Superior temporal gyrus (tissue), 1 donor: ENCODE data around the gene ZNF417.
"Not testable (repeated sequence)": the region's sequence is repeated elsewhere in the genome, so short reads cannot be mapped to it uniquely, and the experiment has no call there.

Experiments used
- DNase-seq: peaks from one replicate; pipeline ENCODE4 v3.0.0-alpha.2; 2016; ENCODE audit errors: extremely low spot score

Gene ZNF417

DNA sequence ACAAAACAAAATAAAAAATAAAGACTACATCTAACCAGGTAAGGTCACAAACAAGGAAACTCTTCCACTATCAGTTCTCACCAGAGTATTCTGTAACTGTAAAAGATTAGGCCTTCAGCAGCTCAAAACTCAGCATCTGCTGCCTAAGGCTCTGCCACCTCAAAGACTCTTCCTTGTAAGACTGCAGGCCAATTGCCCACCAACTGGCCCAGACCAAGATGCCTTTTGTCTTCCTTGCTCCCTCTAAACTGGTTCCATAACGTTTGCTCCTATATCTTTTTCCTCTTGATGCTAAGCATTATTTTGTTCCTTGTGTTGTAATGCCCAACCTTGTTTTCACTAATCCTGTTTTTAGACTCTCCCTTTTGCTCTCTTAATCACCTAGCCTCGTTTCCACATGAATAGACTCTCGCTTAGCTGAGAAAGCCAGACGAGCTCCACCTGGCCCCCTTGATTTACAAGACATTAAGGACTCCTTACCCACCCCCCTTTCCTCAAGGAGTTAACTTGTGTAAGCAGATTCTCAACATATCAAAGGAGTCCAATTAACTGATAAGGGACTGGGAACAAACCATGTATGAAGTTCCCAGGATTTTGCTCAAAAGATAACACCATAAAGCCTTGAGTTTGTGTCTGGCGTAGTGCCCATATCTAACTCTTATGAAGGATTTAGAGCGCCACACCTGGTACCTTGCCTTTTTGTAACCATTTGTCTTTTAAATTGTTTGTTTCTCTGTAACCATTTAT lies 29.0 kb downstream of the ZNF417 start:
- no peak for DNase-seq

DNA sequence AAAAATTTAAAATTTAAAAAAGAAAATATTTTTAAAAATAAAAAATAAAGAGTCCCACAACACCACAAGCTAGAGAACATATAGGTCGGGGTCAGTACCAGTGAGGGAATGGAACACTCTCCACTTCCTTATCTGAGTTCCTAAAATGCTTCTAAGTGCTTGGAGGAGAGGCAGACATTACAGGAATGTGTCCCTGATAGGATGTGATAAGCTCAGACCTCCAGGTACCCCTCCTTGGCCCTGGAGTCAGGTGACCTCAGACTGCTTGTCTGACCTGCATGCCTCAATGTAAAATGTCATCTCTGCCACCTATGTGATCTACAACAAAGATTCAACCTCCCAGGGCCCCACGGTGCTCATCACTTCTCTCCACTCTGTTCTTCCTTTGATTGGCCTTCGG lies 30.3 kb downstream of the ZNF417 start:
- no peak for DNase-seq

DNA sequence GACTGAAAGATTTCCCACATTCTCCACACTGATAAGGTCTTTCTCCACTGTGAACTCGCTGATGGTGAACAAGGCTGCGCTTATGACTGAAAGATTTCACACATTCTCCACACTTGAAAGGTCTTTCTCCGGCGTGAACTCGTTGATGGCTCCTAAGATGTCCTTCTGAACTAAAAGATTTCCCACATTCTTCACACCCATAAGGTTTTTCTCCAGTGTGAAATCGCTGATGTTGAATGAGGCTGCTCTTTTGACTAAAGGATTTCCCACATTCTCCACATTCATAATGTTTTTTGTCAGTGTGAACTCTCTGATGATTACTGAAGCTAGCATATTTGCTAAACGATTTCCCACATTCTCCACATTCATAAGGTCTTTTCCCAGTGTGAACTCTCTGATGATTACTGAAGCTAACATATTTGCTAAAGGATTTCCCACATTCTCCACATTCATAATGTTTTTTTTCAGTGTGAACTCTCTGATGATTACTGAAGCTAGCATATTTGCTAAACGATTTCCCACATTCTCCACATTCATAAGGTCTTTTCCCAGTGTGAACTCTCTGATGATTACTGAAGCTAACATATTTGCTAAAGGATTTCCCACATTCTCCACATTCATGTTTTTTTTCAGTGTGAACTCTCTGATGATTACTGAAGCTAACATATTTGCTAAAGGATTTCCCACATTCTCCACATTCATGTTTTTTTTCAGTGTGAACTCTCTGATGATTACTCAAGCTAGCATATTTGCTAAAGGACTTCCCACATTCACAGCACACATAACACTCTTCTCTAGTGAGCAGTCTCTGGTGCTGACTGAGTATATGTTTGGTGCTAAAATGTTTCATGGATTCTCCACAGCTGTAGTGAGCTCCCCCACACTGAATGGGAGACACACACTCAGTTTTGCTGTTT lies 42.3 kb downstream of the ZNF417 start:
- DNase-seq, result not testable (repeated sequence)

DNA sequence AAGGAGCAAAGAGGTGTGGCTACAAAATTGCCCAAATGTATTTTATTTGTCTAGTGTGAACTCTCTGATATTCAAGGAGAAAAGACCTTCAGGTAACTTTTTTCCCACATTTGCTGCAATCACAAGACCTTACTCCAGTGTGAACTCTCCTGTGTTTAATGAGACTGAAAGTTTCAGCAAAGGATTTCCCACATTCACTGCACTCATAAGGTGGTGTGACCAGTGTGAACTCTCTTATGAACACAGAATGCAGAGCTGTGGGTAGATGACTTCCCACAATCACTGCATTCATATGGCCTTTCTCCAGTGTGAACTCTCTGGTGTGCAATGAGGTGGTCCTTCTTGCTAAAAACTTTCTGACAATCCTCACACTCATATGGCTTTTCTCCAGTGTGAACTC lies 43.9 kb downstream of the ZNF417 start:
- DNase-seq, result no peak

DNA sequence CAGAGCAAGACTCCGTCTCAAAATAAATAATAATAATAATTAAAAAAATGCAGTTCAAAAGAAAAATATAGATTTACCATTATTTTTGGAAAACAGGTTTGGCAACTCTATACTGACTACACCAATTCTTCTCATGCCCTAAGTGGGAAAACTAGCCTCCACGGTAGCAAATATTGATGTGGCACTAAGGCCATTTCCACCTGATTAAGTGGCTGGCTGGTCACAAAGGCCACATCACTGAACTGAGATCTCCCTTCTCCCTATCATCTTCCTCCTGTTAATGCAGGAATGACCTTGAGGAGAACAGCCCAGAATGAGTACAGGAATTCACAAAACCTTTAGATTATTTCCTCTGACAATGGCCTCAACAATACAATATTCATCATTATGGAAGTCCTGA lies 46.2 kb downstream of the ZNF417 start:
- no peak for DNase-seq

DNA sequence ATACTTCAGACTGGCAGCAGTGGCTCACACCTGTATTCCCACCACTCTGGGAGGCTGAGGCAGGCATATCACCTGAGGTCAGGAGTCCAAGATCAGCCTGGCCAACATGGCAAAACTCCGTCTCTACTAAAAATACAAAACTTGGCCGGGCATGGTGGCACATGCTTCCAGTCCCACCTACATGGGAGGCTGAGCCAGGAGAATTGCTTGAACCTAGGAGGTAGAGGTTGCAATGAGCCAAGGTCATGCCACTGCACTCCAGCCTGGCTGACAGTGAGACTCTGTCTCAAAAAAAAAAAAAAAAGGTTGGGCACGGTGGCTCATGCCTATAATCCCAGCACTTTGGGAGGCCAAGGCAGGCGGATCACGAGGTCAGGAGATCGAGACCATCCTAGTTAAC lies 46.7 kb downstream of the ZNF417 start:
- not testable (repeated sequence) for DNase-seq

DNA sequence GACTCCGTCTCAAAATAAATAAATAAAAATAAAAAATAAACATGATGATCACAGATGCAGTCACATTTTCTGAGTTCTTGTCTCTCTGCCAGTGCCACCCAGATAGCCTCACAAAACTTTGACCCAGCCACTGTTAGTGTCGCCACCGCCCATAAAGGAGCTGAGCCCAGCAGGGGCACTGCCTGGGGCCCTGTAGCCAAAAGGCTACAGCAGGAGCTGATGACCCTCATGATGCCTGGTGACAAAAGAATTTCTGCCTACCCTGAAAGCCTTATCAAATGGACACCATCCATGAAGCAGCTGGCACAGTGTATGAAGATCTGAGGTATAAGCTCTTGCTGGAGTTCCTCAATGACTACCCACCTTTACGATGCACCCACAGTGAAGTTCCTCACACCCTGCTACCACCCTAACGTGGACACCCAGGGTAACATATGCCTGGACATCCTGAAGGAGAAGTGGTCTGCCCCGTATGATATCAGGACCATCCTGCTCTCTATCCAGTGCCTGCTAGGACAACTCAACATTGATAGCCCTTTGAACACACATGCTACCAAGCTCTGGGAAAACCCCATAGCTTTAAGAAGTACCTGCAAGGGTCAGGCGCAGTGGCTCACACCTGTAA lies 48.4 kb downstream of the ZNF417 start:
- no peak for DNase-seq
